GM23338 (cell line): Measurements from ENCODE around the gene WNK2. TPM values are rescaled to one million over a fixed set of nuclear protein-coding genes. Genes with fewer than 3 reads are reported as not detected.

ENCODE experiments used
- ATAC-seq: fragments of 200-7000 bp; cut with Tn5 transposase; 3 replicates; pipeline ENCODE4 v1.9.1; 2020
- DNase-seq: peaks from one replicate; pipeline ENCODE4 v3.0.0-alpha.2; 2015; ENCODE audit warnings: low spot score
- H2AFZ ChIP-seq: fragments of 200-600 bp; sonication (generic); 2 replicates; pipeline ENCODE4 v1.8.0; 2016; ENCODE audit warnings: antibody characterized with exemption, mild to moderate bottlenecking, moderate library complexity
- H3F3A ChIP-seq: fragments of 200-600 bp; sonication (generic); replicated peaks from 2 replicates; pipeline ENCODE4 v1.8.0; 2017; ENCODE audit warnings: antibody characterized with exemption, mixed run types, low read depth
- H3K27ac ChIP-seq: fragments of 200-600 bp; sonication (generic); 2 replicates; pipeline ENCODE4 v1.6.1; 2016; ENCODE audit warnings: low read depth
- H3K27me3 ChIP-seq: fragments of 200-600 bp; sonication (generic); 2 replicates; pipeline ENCODE4 v1.8.0; 2016; ENCODE audit warnings: mild to moderate bottlenecking, mixed run types, moderate library complexity; ENCODE audit not compliant: insufficient read depth
- H3K36me3 ChIP-seq: fragments of 200-600 bp; sonication (generic); 2 replicates; pipeline ENCODE4 v1.8.0; 2016; ENCODE audit warnings: mild to moderate bottlenecking; ENCODE audit not compliant: insufficient read depth
- H3K4me1 ChIP-seq: fragments of 200-600 bp; sonication (generic); 2 replicates; pipeline ENCODE4 v1.8.0; 2016; ENCODE audit warnings: mild to moderate bottlenecking, moderate library complexity; ENCODE audit not compliant: insufficient read depth
- H3K4me2 ChIP-seq: fragments of 200-600 bp; sonication (generic); 2 replicates; pipeline ENCODE4 v1.7.1; 2017; ENCODE audit warnings: mixed run types
- H3K4me3 ChIP-seq: fragments of 200-600 bp; sonication (generic); 2 replicates; pipeline ENCODE4 v1.6.1; 2016; ENCODE audit warnings: mixed run types
- H3K79me2 ChIP-seq: fragments of 200-600 bp; sonication (generic); replicated peaks from 2 replicates; pipeline ENCODE4 v1.8.0; 2017; ENCODE audit warnings: mild to moderate bottlenecking; ENCODE audit not compliant: insufficient read depth
- H3K9me2 ChIP-seq: fragments of 200-600 bp; sonication (generic); 2 replicates; pipeline ENCODE4 v1.8.0; 2017; ENCODE audit not compliant: insufficient read depth
- H4K20me1 ChIP-seq: fragments of 200-600 bp; sonication (generic); replicated peaks from 2 replicates; pipeline ENCODE4 v1.8.0; 2017; ENCODE audit warnings: mild to moderate bottlenecking; ENCODE audit not compliant: insufficient read depth
- H3K27ac Mint-ChIP-seq: 2 replicates; pipeline ENCODE4 v1.8.0; 2020; ENCODE audit warnings: inconsistent platforms, mild to moderate bottlenecking, moderate library complexity, mixed read lengths
- H3K27me3 Mint-ChIP-seq: 3 replicates; pipeline ENCODE4 v1.8.0; 2022; ENCODE audit warnings: low read depth, mild to moderate bottlenecking, moderate library complexity, mixed read lengths, inconsistent platforms; ENCODE audit not compliant: insufficient read depth, poor library complexity
- H3K36me3 Mint-ChIP-seq: 3 replicates; pipeline ENCODE4 v1.8.0; 2021; ENCODE audit warnings: low read depth, mild to moderate bottlenecking, inconsistent platforms, moderate library complexity, mixed read lengths
- H3K4me1 Mint-ChIP-seq: 3 replicates; pipeline ENCODE4 v1.8.0; 2020; ENCODE audit warnings: mild to moderate bottlenecking, inconsistent platforms, mixed read lengths
- H3K4me3 Mint-ChIP-seq: 3 replicates; pipeline ENCODE4 v1.8.0; 2021; ENCODE audit warnings: moderate library complexity, mild to moderate bottlenecking, inconsistent platforms, mixed read lengths
- H3K9me3 Mint-ChIP-seq: 3 replicates; pipeline ENCODE4 v1.8.0; 2020; ENCODE audit warnings: moderate library complexity, mild to moderate bottlenecking, inconsistent platforms, mixed read lengths
- CREB1 ChIP-seq: fragments of 250-450 bp; sonication (Bioruptor Pico); IDR thresholded peaks from 2 replicates; pipeline ENCODE4 v1.5.0; 2020; ENCODE audit warnings: low read depth, mild to moderate bottlenecking, moderate library complexity
- EZH2 ChIP-seq: fragments of 200-600 bp; sonication (generic); IDR thresholded peaks from one replicate; pipeline ENCODE4 v1.8.0; 2017; ENCODE audit warnings: antibody characterized with exemption, mild to moderate bottlenecking, low read depth; ENCODE audit not compliant: unreplicated experiment
- EZH2phosphoT487 ChIP-seq: fragments of 200-600 bp; sonication (generic); IDR thresholded peaks from one replicate; pipeline ENCODE4 v1.8.1; 2018; ENCODE audit warnings: antibody characterized with exemption; ENCODE audit not compliant: unreplicated experiment
- JUNB ChIP-seq: IDR thresholded peaks from one replicate; pipeline ENCODE4 v1.6.1; 2016; ENCODE audit warnings: antibody characterized with exemption; ENCODE audit not compliant: unreplicated experiment
- NANOG ChIP-seq: IDR thresholded peaks from 2 replicates; pipeline ENCODE4 v1.6.1; 2016; ENCODE audit warnings: antibody characterized with exemption, borderline replicate concordance
- POLR2AphosphoS5 ChIP-seq: IDR thresholded peaks from 2 replicates; pipeline ENCODE4 v1.6.1; 2016; ENCODE audit warnings: antibody characterized with exemption, low read depth
- STAT1 ChIP-seq: IDR thresholded peaks from one replicate; pipeline ENCODE4 v1.6.1; 2016; ENCODE audit warnings: antibody characterized with exemption; ENCODE audit not compliant: unreplicated experiment
- ZNF114 ChIP-seq: fragments of 250-450 bp; sonication (Bioruptor Pico); IDR thresholded peaks from 2 replicates; pipeline ENCODE4 v1.5.0; 2020; ENCODE audit warnings: mild to moderate bottlenecking, moderate library complexity
- ZNF331 ChIP-seq: fragments of 250-450 bp; sonication (Bioruptor Pico); IDR thresholded peaks from 2 replicates; pipeline ENCODE4 v1.5.0; 2020; ENCODE audit warnings: low read depth, mild to moderate bottlenecking, moderate library complexity
- polyA plus RNA-seq: library from polyadenylated mRNA; unstranded; fragments of >200 nt; fragmentation: Nextera tagmentation; extraction: Ambion mirVana; gene quantifications from 2 replicates; pipeline ENCODE4 v1.2.1, GENCODE V29; 2016
- total RNA-seq: library from RNA; depleted of rRNA; stranded (reverse); fragments of >200 nt; shearing (Covaris generic); gene quantifications from 2 replicates; pipeline ENCODE4 v1.2.3, GENCODE V29; 2014
- TF ChIP-seq, protein P1 (sequence below), 2 experiments: fragments of 200-600 bp in 1 of 2; sonication (generic) in 1 of 2; conservative IDR thresholded peaks; 2 replicates each; pipeline versions ENCODE4 v1.5.1 to v1.6.1; 2016 to 2017; ENCODE audit warnings: antibody characterized with exemption in 2 of 2, low read depth in 2 of 2, mild to moderate bottlenecking in 2 of 2, moderate library complexity in 1 of 2
- TF ChIP-seq, protein P2 (sequence below): IDR thresholded peaks from one replicate; pipeline ENCODE4 v1.6.1; 2018; ENCODE audit warnings: antibody characterized with exemption; ENCODE audit not compliant: unreplicated experiment
- TF ChIP-seq, protein P3 (sequence below): fragments of 250-450 bp; sonication (Bioruptor Pico); IDR thresholded peaks from 2 replicates; pipeline ENCODE4 v1.5.0; 2020; ENCODE audit warnings: mild to moderate bottlenecking, moderate library complexity
- TF ChIP-seq, protein P4 (sequence below): IDR thresholded peaks from 2 replicates; pipeline ENCODE4 v1.6.1; 2016; ENCODE audit warnings: antibody characterized with exemption

The WNK2 gene
- total and polyA plus RNA-seq, 2 experiments from 2014 or later = 56.4 to 102 TPM

DNA sequence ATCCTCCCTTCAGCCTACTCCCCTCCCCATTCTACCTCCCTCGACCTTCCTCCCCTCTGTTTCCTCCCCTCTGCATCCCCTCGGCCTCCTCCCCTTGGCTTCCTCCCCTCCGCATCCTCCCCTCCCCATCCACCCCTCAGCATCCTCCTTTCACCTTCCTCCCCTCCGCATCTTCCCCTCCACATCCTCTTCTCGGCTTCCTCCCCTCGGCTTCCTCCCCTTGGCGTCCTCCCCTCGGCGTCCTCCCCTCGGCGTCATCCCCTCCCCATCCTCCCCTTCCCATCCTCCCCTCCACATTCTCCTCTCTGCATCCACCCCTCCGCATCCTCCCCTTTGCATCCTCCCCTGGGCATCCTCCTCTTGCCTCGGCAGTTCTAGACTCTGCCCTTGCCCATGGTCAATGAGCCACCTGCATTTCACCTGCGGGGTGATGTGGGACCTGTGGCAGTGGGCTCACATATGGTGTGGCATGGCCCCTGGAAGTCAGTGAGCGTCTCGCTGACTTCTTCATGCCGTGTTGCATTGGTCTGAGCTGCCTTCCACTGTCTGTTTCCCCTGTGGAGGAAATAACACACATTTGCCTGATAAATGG lies 113.0 kb downstream of the WNK2 start:
- Mint-ChIP-seq H3K27ac (no peak overlapping the region), H3K4me1 (peaks cover 12% of the 10 kb centered on the region), H3K4me3 (no peak overlapping the region), H3K9me3 (no peaks in the 10 kb centered on the region), H3K27me3 (peaks cover 2% of the 10 kb centered on the region), H3K36me3 (peaks cover 3% of the 10 kb centered on the region; the same call in 2 of the 3 replicates)
- no peak overlapping the region for H3K27ac ChIP-seq
- no peak for DNase-seq
- no peaks in the 10 kb centered on the region for H3K79me2 ChIP-seq
- H2AFZ ChIP-seq = no peak overlapping the region
- H3K36me3 ChIP-seq = no peaks in the 10 kb centered on the region
- no peak for TF ChIP-seq ZNF114 (CRISPR knock-in tag)
- TF ChIP-seq CREB1 = no peak
- no peak for TF ChIP-seq ZNF331
- no peak for TF ChIP-seq STAT1
- no peak for TF ChIP-seq EZH2
- TF ChIP-seq, protein P1, sequence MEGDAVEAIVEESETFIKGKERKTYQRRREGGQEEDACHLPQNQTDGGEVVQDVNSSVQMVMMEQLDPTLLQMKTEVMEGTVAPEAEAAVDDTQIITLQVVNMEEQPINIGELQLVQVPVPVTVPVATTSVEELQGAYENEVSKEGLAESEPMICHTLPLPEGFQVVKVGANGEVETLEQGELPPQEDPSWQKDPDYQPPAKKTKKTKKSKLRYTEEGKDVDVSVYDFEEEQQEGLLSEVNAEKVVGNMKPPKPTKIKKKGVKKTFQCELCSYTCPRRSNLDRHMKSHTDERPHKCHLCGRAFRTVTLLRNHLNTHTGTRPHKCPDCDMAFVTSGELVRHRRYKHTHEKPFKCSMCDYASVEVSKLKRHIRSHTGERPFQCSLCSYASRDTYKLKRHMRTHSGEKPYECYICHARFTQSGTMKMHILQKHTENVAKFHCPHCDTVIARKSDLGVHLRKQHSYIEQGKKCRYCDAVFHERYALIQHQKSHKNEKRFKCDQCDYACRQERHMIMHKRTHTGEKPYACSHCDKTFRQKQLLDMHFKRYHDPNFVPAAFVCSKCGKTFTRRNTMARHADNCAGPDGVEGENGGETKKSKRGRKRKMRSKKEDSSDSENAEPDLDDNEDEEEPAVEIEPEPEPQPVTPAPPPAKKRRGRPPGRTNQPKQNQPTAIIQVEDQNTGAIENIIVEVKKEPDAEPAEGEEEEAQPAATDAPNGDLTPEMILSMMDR (conservative IDR thresholded peaks at IDR 0.05; ENCODE audit: low read depth in 2 of 2) = no peak
- TF ChIP-seq, protein P2, sequence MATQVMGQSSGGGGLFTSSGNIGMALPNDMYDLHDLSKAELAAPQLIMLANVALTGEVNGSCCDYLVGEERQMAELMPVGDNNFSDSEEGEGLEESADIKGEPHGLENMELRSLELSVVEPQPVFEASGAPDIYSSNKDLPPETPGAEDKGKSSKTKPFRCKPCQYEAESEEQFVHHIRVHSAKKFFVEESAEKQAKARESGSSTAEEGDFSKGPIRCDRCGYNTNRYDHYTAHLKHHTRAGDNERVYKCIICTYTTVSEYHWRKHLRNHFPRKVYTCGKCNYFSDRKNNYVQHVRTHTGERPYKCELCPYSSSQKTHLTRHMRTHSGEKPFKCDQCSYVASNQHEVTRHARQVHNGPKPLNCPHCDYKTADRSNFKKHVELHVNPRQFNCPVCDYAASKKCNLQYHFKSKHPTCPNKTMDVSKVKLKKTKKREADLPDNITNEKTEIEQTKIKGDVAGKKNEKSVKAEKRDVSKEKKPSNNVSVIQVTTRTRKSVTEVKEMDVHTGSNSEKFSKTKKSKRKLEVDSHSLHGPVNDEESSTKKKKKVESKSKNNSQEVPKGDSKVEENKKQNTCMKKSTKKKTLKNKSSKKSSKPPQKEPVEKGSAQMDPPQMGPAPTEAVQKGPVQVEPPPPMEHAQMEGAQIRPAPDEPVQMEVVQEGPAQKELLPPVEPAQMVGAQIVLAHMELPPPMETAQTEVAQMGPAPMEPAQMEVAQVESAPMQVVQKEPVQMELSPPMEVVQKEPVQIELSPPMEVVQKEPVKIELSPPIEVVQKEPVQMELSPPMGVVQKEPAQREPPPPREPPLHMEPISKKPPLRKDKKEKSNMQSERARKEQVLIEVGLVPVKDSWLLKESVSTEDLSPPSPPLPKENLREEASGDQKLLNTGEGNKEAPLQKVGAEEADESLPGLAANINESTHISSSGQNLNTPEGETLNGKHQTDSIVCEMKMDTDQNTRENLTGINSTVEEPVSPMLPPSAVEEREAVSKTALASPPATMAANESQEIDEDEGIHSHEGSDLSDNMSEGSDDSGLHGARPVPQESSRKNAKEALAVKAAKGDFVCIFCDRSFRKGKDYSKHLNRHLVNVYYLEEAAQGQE = no peak
- TF ChIP-seq, protein P3, sequence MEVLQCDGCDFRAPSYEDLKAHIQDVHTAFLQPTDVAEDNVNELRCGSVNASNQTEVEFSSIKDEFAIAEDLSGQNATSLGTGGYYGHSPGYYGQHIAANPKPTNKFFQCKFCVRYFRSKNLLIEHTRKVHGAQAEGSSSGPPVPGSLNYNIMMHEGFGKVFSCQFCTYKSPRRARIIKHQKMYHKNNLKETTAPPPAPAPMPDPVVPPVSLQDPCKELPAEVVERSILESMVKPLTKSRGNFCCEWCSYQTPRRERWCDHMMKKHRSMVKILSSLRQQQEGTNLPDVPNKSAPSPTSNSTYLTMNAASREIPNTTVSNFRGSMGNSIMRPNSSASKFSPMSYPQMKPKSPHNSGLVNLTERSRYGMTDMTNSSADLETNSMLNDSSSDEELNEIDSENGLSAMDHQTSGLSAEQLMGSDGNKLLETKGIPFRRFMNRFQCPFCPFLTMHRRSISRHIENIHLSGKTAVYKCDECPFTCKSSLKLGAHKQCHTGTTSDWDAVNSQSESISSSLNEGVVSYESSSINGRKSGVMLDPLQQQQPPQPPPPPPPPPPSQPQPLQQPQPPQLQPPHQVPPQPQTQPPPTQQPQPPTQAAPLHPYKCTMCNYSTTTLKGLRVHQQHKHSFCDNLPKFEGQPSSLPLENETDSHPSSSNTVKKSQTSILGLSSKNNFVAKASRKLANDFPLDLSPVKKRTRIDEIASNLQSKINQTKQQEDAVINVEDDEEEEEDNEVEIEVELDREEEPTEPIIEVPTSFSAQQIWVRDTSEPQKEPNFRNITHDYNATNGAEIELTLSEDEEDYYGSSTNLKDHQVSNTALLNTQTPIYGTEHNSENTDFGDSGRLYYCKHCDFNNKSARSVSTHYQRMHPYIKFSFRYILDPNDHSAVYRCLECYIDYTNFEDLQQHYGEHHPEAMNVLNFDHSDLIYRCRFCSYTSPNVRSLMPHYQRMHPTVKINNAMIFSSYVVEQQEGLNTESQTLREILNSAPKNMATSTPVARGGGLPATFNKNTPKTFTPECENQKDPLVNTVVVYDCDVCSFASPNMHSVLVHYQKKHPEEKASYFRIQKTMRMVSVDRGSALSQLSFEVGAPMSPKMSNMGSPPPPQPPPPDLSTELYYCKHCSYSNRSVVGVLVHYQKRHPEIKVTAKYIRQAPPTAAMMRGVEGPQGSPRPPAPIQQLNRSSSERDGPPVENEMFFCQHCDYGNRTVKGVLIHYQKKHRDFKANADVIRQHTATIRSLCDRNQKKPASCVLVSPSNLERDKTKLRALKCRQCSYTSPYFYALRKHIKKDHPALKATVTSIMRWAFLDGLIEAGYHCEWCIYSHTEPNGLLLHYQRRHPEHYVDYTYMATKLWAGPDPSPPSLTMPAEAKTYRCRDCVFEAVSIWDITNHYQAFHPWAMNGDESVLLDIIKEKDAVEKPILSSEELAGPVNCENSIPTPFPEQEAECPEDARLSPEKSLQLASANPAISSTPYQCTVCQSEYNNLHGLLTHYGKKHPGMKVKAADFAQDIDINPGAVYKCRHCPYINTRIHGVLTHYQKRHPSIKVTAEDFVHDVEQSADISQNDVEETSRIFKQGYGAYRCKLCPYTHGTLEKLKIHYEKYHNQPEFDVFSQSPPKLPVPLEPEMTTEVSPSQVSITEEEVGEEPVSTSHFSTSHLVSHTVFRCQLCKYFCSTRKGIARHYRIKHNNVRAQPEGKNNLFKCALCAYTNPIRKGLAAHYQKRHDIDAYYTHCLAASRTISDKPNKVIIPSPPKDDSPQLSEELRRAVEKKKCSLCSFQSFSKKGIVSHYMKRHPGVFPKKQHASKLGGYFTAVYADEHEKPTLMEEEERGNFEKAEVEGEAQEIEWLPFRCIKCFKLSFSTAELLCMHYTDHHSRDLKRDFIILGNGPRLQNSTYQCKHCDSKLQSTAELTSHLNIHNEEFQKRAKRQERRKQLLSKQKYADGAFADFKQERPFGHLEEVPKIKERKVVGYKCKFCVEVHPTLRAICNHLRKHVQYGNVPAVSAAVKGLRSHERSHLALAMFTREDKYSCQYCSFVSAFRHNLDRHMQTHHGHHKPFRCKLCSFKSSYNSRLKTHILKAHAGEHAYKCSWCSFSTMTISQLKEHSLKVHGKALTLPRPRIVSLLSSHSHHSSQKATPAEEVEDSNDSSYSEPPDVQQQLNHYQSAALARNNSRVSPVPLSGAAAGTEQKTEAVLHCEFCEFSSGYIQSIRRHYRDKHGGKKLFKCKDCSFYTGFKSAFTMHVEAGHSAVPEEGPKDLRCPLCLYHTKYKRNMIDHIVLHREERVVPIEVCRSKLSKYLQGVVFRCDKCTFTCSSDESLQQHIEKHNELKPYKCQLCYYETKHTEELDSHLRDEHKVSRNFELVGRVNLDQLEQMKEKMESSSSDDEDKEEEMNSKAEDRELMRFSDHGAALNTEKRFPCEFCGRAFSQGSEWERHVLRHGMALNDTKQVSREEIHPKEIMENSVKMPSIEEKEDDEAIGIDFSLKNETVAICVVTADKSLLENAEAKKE = no peak
- TF ChIP-seq JUNB = no peak
- TF ChIP-seq POLR2AphosphoS5 = no peak
- TF ChIP-seq EZH2phosphoT487 = no peak
- TF ChIP-seq, protein P4, sequence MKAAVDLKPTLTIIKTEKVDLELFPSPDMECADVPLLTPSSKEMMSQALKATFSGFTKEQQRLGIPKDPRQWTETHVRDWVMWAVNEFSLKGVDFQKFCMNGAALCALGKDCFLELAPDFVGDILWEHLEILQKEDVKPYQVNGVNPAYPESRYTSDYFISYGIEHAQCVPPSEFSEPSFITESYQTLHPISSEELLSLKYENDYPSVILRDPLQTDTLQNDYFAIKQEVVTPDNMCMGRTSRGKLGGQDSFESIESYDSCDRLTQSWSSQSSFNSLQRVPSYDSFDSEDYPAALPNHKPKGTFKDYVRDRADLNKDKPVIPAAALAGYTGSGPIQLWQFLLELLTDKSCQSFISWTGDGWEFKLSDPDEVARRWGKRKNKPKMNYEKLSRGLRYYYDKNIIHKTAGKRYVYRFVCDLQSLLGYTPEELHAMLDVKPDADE = no peak
- TF ChIP-seq NANOG = no peak
- H3K9me2 ChIP-seq = no peaks in the 10 kb centered on the region
- H3K4me3 ChIP-seq = no peak overlapping the region
- no peak overlapping the region for H3K4me2 ChIP-seq
- no peak for ATAC-seq
- no peaks in the 10 kb centered on the region for H3F3A ChIP-seq
- H4K20me1 ChIP-seq = peaks cover 4% of the 10 kb centered on the region; the same call in 1 of the 2 replicates
- H3K4me1 ChIP-seq = no peaks in the 10 kb centered on the region
- no peaks in the 10 kb centered on the region for H3K27me3 ChIP-seq
